A673 (cell line): Measurements from ENCODE around the gene MAN2A2.

Experiments used
- EZH2 ChIP-seq: fragments of 200-600 bp; sonication (generic); IDR thresholded peaks from 2 replicates; pipeline ENCODE4 v1.6.1; 2017; ENCODE audit warnings: borderline replicate concordance, low read depth, mild to moderate bottlenecking, mixed read lengths, antibody characterized with exemption, low read length; ENCODE audit not compliant: poor library complexity, severe bottlenecking
- TF ChIP-seq, protein P1 (sequence below): fragments of 300-800, 200-600 bp; sonication (generic); conservative IDR thresholded peaks from 2 replicates; pipeline ENCODE4 v1.5.1; 2017; ENCODE audit warnings: low read depth, mild to moderate bottlenecking, antibody characterized with exemption, low read length, moderate library complexity, mixed read lengths

DNA sequence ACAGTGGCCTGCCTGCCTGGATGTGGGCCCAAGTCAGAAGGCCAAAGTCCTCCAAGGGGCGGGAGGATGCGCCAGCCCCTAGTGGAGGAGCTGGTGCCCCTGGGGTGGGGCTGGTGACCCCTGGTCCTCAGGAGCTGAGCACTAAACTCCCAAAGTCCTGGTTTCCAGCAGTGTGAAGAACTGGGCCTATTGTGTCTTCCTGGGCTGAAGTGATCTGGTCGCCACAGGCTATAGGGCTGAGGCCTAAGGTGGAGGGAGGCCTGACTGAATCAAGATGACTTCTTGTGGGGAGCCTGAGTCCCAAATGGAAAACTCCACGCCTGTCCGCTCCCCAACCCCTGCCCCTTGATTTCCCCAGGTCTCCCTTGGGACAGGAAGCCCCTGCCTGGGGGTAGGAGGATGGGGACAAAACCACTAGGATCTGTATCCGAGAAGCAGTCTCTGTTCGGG lies 19.6 kb upstream of the MAN2A2 start:
- TF ChIP-seq, protein P1, sequence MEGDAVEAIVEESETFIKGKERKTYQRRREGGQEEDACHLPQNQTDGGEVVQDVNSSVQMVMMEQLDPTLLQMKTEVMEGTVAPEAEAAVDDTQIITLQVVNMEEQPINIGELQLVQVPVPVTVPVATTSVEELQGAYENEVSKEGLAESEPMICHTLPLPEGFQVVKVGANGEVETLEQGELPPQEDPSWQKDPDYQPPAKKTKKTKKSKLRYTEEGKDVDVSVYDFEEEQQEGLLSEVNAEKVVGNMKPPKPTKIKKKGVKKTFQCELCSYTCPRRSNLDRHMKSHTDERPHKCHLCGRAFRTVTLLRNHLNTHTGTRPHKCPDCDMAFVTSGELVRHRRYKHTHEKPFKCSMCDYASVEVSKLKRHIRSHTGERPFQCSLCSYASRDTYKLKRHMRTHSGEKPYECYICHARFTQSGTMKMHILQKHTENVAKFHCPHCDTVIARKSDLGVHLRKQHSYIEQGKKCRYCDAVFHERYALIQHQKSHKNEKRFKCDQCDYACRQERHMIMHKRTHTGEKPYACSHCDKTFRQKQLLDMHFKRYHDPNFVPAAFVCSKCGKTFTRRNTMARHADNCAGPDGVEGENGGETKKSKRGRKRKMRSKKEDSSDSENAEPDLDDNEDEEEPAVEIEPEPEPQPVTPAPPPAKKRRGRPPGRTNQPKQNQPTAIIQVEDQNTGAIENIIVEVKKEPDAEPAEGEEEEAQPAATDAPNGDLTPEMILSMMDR, result no peak
- TF ChIP-seq EZH2, result no peak
